Kidney glomerular epithelial cell (primary cell): ENCODE results near the gene SNRNP40.
"Not testable (repeated sequence)": the region's sequence is repeated elsewhere in the genome, so short reads cannot be mapped to it uniquely, and the experiment has no call there.

Experiments used
- DNase-seq: peaks from one replicate; lab custom pipeline; 2025; lab: John Stamatoyannopoulos, UW

Gene SNRNP40

GRCh38 chr1:31296486-31297276 is at the start of gene SNRNP40, which contains the start of gene ZCCHC17:
Gene SNRNP40 (minus strand): TSS chr1:31296788. CDS start chr1:31296751, 37 bp downstream.
Gene ZCCHC17 (plus strand): TSS chr1:31297032. CDS start chr1:31310099, 13,067 bp downstream.
- peak; percentile 99 for DNase-seq

- DNase-seq, result no peak
These were observed 49.0 kb upstream of the SNRNP40 start for GRCh38 chr1:31345635-31346034.

- DNase-seq, result no peak
These were observed 47.9 kb upstream of the SNRNP40 start for GRCh38 chr1:31344503-31344902.

GRCh38 chr1:31336687-31337467 is 40.3 kb upstream of the SNRNP40 start:
- no peak for DNase-seq

GRCh38 chr1:31335007-31335406 is 38.4 kb upstream of the SNRNP40 start:
- peak; percentile 4 for DNase-seq

GRCh38 chr1:31327381-31327780 is 30.8 kb upstream of the SNRNP40 start:
- no peak for DNase-seq

GRCh38 chr1:31326461-31326860 is 29.9 kb upstream of the SNRNP40 start:
- DNase-seq, result no peak

GRCh38 chr1:31324992-31325391 is 28.4 kb upstream of the SNRNP40 start:
- no peak for DNase-seq

GRCh38 chr1:31324093-31324492 is 27.5 kb upstream of the SNRNP40 start:
- DNase-seq, result no peak

GRCh38 chr1:31318146-31318545 is 21.6 kb upstream of the SNRNP40 start:
- DNase-seq, result no peak

GRCh38 chr1:31315902-31316301 is 19.3 kb upstream of the SNRNP40 start:
- DNase-seq, result no peak

GRCh38 chr1:31310198-31310597 is 13.6 kb upstream of the SNRNP40 start:
- no peak for DNase-seq

- DNase-seq, result no peak
These were observed 11.4 kb upstream of the SNRNP40 start for GRCh38 chr1:31308036-31308435.

- DNase-seq, result peak; percentile 58
These were observed 9.7 kb upstream of the SNRNP40 start for GRCh38 chr1:31306278-31306677.

GRCh38 chr1:31302709-31303441 is 6.3 kb upstream of the SNRNP40 start:
- no peak for DNase-seq

GRCh38 chr1:31300193-31300592 is 3.6 kb upstream of the SNRNP40 start:
- no peak for DNase-seq

GRCh38 chr1:31299365-31299764 is 2.8 kb upstream of the SNRNP40 start:
- no peak for DNase-seq

- DNase-seq, result peak; percentile 8
These were observed 974 bp upstream of the SNRNP40 start for GRCh38 chr1:31297277-31298247.

GRCh38 chr1:31295874-31296485 is 608 bp downstream of the SNRNP40 start:
- no peak for DNase-seq

- DNase-seq, result no peak
These were observed 7.6 kb downstream of the SNRNP40 start for GRCh38 chr1:31289021-31289420.

GRCh38 chr1:31287791-31288190 is 8.8 kb downstream of the SNRNP40 start:
- DNase-seq, result not testable (repeated sequence)
